SK-N-SH (cell line): ENCODE measurements around the gene NTSR1. TPM values are rescaled to one million over a fixed set of nuclear protein-coding genes. Genes with fewer than 3 reads are reported as not detected.

Experiments
- CTCF ChIA-PET: fragments of 300-600, 350-600 bp; formaldehyde crosslinking; extraction: SDS; loops from one replicate; lab custom pipeline; 2021; lab: Yijun Ruan, JAX
- POLR2A ChIA-PET: fragments of 350-600 bp; sonication (Branson Sonifier 250); formaldehyde crosslinking; extraction: SDS; loops from one replicate; lab custom pipeline; 2020; ENCODE audit warnings: antibody characterized with exemption, inconsistent platforms; lab: Yijun Ruan, JAX
- DNase-seq: peaks from one replicate; pipeline ENCODE4 v3.0.0; 2012
- H2AFZ ChIP-seq: fragments of 200-600 bp; sonication (generic); 2 replicates; pipeline ENCODE4 v1.8.1; 2016; ENCODE audit warnings: antibody characterized with exemption, mild to moderate bottlenecking, low read depth
- H3F3A ChIP-seq: fragments of 200-600 bp; sonication (generic); replicated peaks from 2 replicates; pipeline ENCODE3; 2016; ENCODE audit warnings: antibody characterized with exemption, mild to moderate bottlenecking; ENCODE audit not compliant: insufficient read depth
- H3K27ac ChIP-seq, 2 experiments: fragments of 200-500 bp in 1 of 2; fragments of 200-600 bp in 1 of 2; sonication (Bioruptor generic) in 1 of 2; sonication (generic), shearing (Covaris generic) in 1 of 2; 2 replicates each; pipeline versions ENCODE4 v1.5.1 to v1.6.1; 2014 to 2016; ENCODE audit warnings: low read depth in 2 of 2, inconsistent platforms in 1 of 2, low read length in 1 of 2, mild to moderate bottlenecking in 1 of 2, mixed read lengths in 1 of 2
- H3K27me3 ChIP-seq: fragments of 200-600 bp; sonication (generic), shearing (Covaris generic); 2 replicates; pipeline ENCODE4 v1.6.1; 2016; ENCODE audit warnings: mixed run types; ENCODE audit not compliant: insufficient read depth
- H3K36me3 ChIP-seq, 2 experiments: fragments of 200-500 bp in 1 of 2; fragments of 200-600 bp in 1 of 2; sonication (Bioruptor generic) in 1 of 2; sonication (generic) in 1 of 2; replicated peaks in 1 of 2; 2 replicates each; pipeline versions ENCODE3 to v1.5.1; 2014 to 2016; ENCODE audit warnings: low read length in 1 of 2, mild to moderate bottlenecking in 1 of 2; ENCODE audit not compliant: insufficient read depth in 2 of 2, control insufficient read depth in 1 of 2
- H3K4me1 ChIP-seq, 2 experiments: fragments of 200-500 bp in 1 of 2; fragments of 200-600 bp in 1 of 2; sonication (Bioruptor generic) in 1 of 2; sonication (generic), shearing (Covaris generic) in 1 of 2; 2 replicates each; pipeline versions ENCODE4 v1.5.1 to v1.6.1; 2014 to 2016; ENCODE audit warnings: low read depth in 1 of 2, low read length in 1 of 2, mixed run types in 1 of 2; ENCODE audit not compliant: insufficient read depth in 2 of 2, control insufficient read depth in 1 of 2
- H3K4me2 ChIP-seq: fragments of 200-600 bp; sonication (generic), shearing (Covaris generic); 2 replicates; pipeline ENCODE4 v1.6.1; 2017; ENCODE audit warnings: mixed run types
- H3K4me3 ChIP-seq, 2 experiments: fragments of 200-500 bp in 1 of 2; fragments of 200-600 bp in 1 of 2; sonication (Bioruptor generic) in 1 of 2; sonication (generic), shearing (Covaris generic) in 1 of 2; 2 replicates each; pipeline versions ENCODE4 v1.5.1 to v1.8.1; 2014 to 2016; ENCODE audit warnings: low read depth in 2 of 2, inconsistent platforms in 1 of 2, low read length in 1 of 2, mild to moderate bottlenecking in 1 of 2, mixed read lengths in 1 of 2, moderate library complexity in 1 of 2
- H3K79me2 ChIP-seq: fragments of 200-600 bp; sonication (generic); 2 replicates; pipeline ENCODE4 v1.8.1; 2017; ENCODE audit warnings: mild to moderate bottlenecking; ENCODE audit not compliant: insufficient read depth
- H3K9ac ChIP-seq: fragments of 200-600 bp; sonication (generic); 2 replicates; pipeline ENCODE4 v1.6.1; 2017; ENCODE audit warnings: mixed run types
- H3K9me2 ChIP-seq: fragments of 200-600 bp; sonication (generic); 2 replicates; pipeline ENCODE4 v1.6.1; 2017; ENCODE audit warnings: mixed run types
- H3K9me3 ChIP-seq: fragments of 200-600 bp; sonication (generic); 2 replicates; pipeline ENCODE4 v1.6.1; 2017; ENCODE audit warnings: mixed run types, mild to moderate bottlenecking, moderate library complexity
- H4K20me1 ChIP-seq: fragments of 200-600 bp; sonication (generic); 2 replicates; pipeline ENCODE4 v1.6.1; 2017; ENCODE audit warnings: mild to moderate bottlenecking, mixed run types; ENCODE audit not compliant: insufficient read depth
- CHD2 ChIP-seq: fragments of 150-350 bp; IDR thresholded peaks from 2 replicates; pipeline ENCODE4 v1.6.1; 2018; ENCODE audit warnings: low read length; ENCODE audit not compliant: partially characterized antibody
- CTCF ChIP-seq: fragments of 200-600 bp; sonication (generic); IDR thresholded peaks from 2 replicates; pipeline ENCODE4 v1.6.1; 2017; ENCODE audit warnings: antibody characterized with exemption, mild to moderate bottlenecking, moderate library complexity
- ELF1 ChIP-seq: IDR thresholded peaks from 2 replicates; pipeline ENCODE4 v1.4.0; 2012
- FOSL2 ChIP-seq: IDR thresholded peaks from 2 replicates; pipeline ENCODE4 v1.4.0; 2012; ENCODE audit warnings: low read depth, mild to moderate bottlenecking, moderate library complexity, borderline replicate concordance
- FOXJ3 ChIP-seq: sonication (generic); formaldehyde crosslinking; IDR thresholded peaks from 2 replicates; pipeline ENCODE4 v1.5.1; 2020; ENCODE audit warnings: mild to moderate bottlenecking, missing genetic modification reagents
- FOXM1 ChIP-seq: IDR thresholded peaks from 2 replicates; pipeline ENCODE4 v1.4.0; 2012; ENCODE audit warnings: low read depth, mild to moderate bottlenecking
- IRF3 ChIP-seq: fragments of 150-350 bp; IDR thresholded peaks from 2 replicates; pipeline ENCODE4 v1.6.1; 2016; ENCODE audit warnings: mild to moderate bottlenecking, low read depth, low read length
- MXI1 ChIP-seq: IDR thresholded peaks from 2 replicates; pipeline ENCODE4 v1.6.1; 2012; ENCODE audit warnings: mild to moderate bottlenecking, low read depth, low read length, improper control_type of control experiment
- NFIC ChIP-seq: IDR thresholded peaks from 2 replicates; pipeline ENCODE4 v1.4.0; 2012; ENCODE audit warnings: borderline replicate concordance
- PBX3 ChIP-seq: IDR thresholded peaks from 2 replicates; pipeline ENCODE4; 2012
- POLR2AphosphoS5 ChIP-seq: IDR thresholded peaks from 2 replicates; pipeline ENCODE4 v1.6.1; 2012; ENCODE audit warnings: low read depth, low read length
- RAD21 ChIP-seq: IDR thresholded peaks from 2 replicates; pipeline ENCODE4 v1.6.1; 2012; ENCODE audit warnings: mild to moderate bottlenecking, low read length
- RCOR1 ChIP-seq: fragments of 150-350 bp; IDR thresholded peaks from 2 replicates; pipeline ENCODE4 v1.6.1; 2017; ENCODE audit warnings: antibody characterized with exemption, low read length
- REST ChIP-seq: IDR thresholded peaks from 2 replicates; pipeline ENCODE4 v1.6.1; 2012; ENCODE audit warnings: mild to moderate bottlenecking, low read depth, low read length, moderate library complexity
- RFX5 ChIP-seq: IDR thresholded peaks from 2 replicates; pipeline ENCODE4 v1.6.1; 2012; ENCODE audit warnings: mild to moderate bottlenecking, improper control_type of control experiment, low read length
- RXRA ChIP-seq: IDR thresholded peaks from 2 replicates; pipeline ENCODE4 v1.4.0; 2012; ENCODE audit warnings: low read depth, mild to moderate bottlenecking, borderline replicate concordance
- SIN3A ChIP-seq: IDR thresholded peaks from 2 replicates; pipeline ENCODE4 v1.6.1; 2012; ENCODE audit warnings: low read depth, mild to moderate bottlenecking, low read length, moderate library complexity, borderline replicate concordance
- TEAD4 ChIP-seq: IDR thresholded peaks from 2 replicates; pipeline ENCODE4 v1.4.0; 2012; ENCODE audit warnings: mild to moderate bottlenecking, borderline replicate concordance; ENCODE audit not compliant: insufficient read depth
- USF1 ChIP-seq: IDR thresholded peaks from 2 replicates; pipeline ENCODE4 v1.4.0; 2012; ENCODE audit warnings: low read depth, borderline replicate concordance
- USF2 ChIP-seq: fragments of 150-350 bp; IDR thresholded peaks from 2 replicates; pipeline ENCODE4 v1.6.1; 2017; ENCODE audit warnings: antibody characterized with exemption, low read length, low read depth, borderline replicate concordance
- YY1 ChIP-seq: IDR thresholded peaks from 2 replicates; pipeline ENCODE4 v1.4.0; 2012; ENCODE audit warnings: low read depth, mild to moderate bottlenecking
- ZBTB33 ChIP-seq: IDR thresholded peaks from 2 replicates; pipeline ENCODE4 v1.4.0; 2012; ENCODE audit warnings: low read depth, borderline replicate concordance
- WGBS: methylation state at CpG from one replicate; pipeline ENCODE4 v1.1.6; 2017; ENCODE audit warnings: low lambda C conversion rate; 5-methylcytosine and 5-hydroxymethylcytosine counted together
- polyA plus RNA-seq, 3 experiments: library from polyadenylated mRNA; depleted of rRNA; stranded (reverse); fragments of >200 nt; gene quantifications; 2 replicates each; pipeline ENCODE4 v1.2.3, GENCODE V29; 2012

The NTSR1 gene
- polyA plus RNA-seq, 1 of the 3 experiments (the other 2 are of a cell fraction) = 8.2 TPM

GRCh38 chr20:62668441-62669027, 40.1 kb upstream of the NTSR1 start:
- CTCF ChIA-PET = interaction anchor here (0.9 to 9.1 kb wide), 11 partner anchors 9 to 169 kb away, joined by 3 to 162 read pairs (median 5); no protein-coding TSS in a partner anchor
- Histone ChIP-seq H3K9ac (no peak overlapping the region), H2AFZ (0 out of 2 replicates have a peak overlapping the region, but pooled peaks have one; percentile 32), H3K4me1 (no peaks in the 10 kb centered on the region; a peak in 1 of 4 replicates), H3F3A (no peaks in the 10 kb centered on the region), H3K9me2 (no peaks in the 10 kb centered on the region), H3K36me3 (no peaks in the 10 kb centered on the region), H3K79me2 (no peaks in the 10 kb centered on the region), H3K27me3 (no peaks in the 10 kb centered on the region), H4K20me1 (no peaks in the 10 kb centered on the region), H3K27ac (no peak overlapping the region), H3K4me2 (no peak overlapping the region), H3K9me3 (no peaks in the 10 kb centered on the region), H3K4me3 (no peak overlapping the region)
- POLR2A ChIA-PET = no interaction called here
- WGBS = 56% methylated on average over 13 of the region's 13 CpGs
- peak; percentile 96 for DNase-seq
- TF ChIP-seq CHD2 (no peak), ELF1 (no peak), RXRA (no peak), FOXJ3 (CRISPR knock-in tag) (no peak), TEAD4 (no peak), RFX5 (no peak), IRF3 (no peak), CTCF (peak; percentile 86), RAD21 (peak; percentile 96), USF1 (no peak), FOSL2 (no peak), YY1 (no peak), REST (no peak), POLR2AphosphoS5 (no peak), RCOR1 (no peak; the same call in 1 of the 2 replicates), FOXM1 (no peak), PBX3 (no peak), ZBTB33 (no peak), USF2 (no peak), MXI1 (no peak), NFIC (no peak), SIN3A (no peak)
